HCT116 (cell line): Measurements from ENCODE around the gene CNTN5. TPM values are rescaled to one million over a fixed set of nuclear protein-coding genes. Genes with fewer than 3 reads are reported as not detected.

Experiments
- ATAC-seq: fragments of 200-7000 bp; cut with Tn5 transposase; 2 replicates; pipeline ENCODE4 v1.9.1; 2020; ENCODE audit warnings: mild to moderate bottlenecking, moderate library complexity
- BruUV-seq: library from RNA; stranded (reverse); fragments of 400-500 nt; replicated peaks from 2 replicates; lab custom pipeline; 2021; lab: Mats Ljungman, UMichigan
- CTCF ChIA-PET: fragments of 300-600 bp; sonication (Branson Sonifier 250); formaldehyde crosslinking; loops from one replicate; lab custom pipeline; 2021; ENCODE audit warnings: antibody characterized with exemption; lab: Charles Lee
- POLR2A ChIA-PET: fragments of 300-600, 350-600 bp; sonication (Branson Sonifier 250); formaldehyde crosslinking; loops from one replicate; lab custom pipeline; 2021; ENCODE audit warnings: antibody characterized with exemption; lab: Charles Lee
- RAD21 ChIA-PET, 2 experiments: fragments of 300-600 bp; sonication (Branson Sonifier 250); formaldehyde crosslinking; loops; one replicate each; lab custom pipeline; 2023; ENCODE audit warnings: low total read pairs in 2 of 2; ENCODE audit not compliant: uncharacterized antibody in 2 of 2, unreplicated experiment in 2 of 2, low non-redundant PET in 1 of 2; lab: Charles Lee
- DNase-seq: peaks from one replicate; pipeline ENCODE4 v3.0.0-alpha.2; 2010; ENCODE audit warnings: low read depth, low spot score
- H2AFZ ChIP-seq: fragments of 200-600 bp; shearing (Covaris generic), sonication (generic); 2 replicates; pipeline ENCODE4 v1.6.1; 2017; ENCODE audit warnings: low read depth, mixed run types, mixed read lengths, antibody characterized with exemption, low read length; ENCODE audit not compliant: poor library complexity, severe bottlenecking
- H3K27ac ChIP-seq: 2 replicates; pipeline ENCODE4 v1.5.1; 2012; ENCODE audit warnings: low read depth, low read length
- H3K27me3 ChIP-seq: fragments of 200-600 bp; sonication (generic); 2 replicates; pipeline ENCODE4 v1.6.1; 2016; ENCODE audit warnings: mixed run types, low read length, mixed read lengths; ENCODE audit not compliant: insufficient read depth
- H3K36me3 ChIP-seq, 2 experiments: fragments of 200-500 bp in 1 of 2; fragments of 200-600 bp in 1 of 2; sonication (Bioruptor generic) in 1 of 2; sonication (generic) in 1 of 2; 2 replicates each; pipeline versions ENCODE4 v1.5.1 to v1.6.1; 2014 to 2016; ENCODE audit warnings: low read length in 2 of 2, inconsistent platforms in 1 of 2, mixed read lengths in 1 of 2, mixed run types in 1 of 2; ENCODE audit not compliant: insufficient read depth in 2 of 2, control insufficient read depth in 1 of 2
- H3K4me1 ChIP-seq, 2 experiments: fragments of 200-600 bp in 1 of 2; sonication (generic) in 1 of 2; 2 replicates each; pipeline versions ENCODE4 v1.5.1 to v1.6.1; 2012 to 2017; ENCODE audit warnings: low read length in 2 of 2, inconsistent platforms in 1 of 2, mild to moderate bottlenecking in 1 of 2, mixed read lengths in 1 of 2, mixed run types in 1 of 2, moderate library complexity in 1 of 2; ENCODE audit not compliant: insufficient read depth in 2 of 2, control insufficient read depth in 1 of 2
- H3K4me2 ChIP-seq: fragments of 200-600 bp; sonication (generic); 2 replicates; pipeline ENCODE4 v1.6.1; 2017; ENCODE audit warnings: mixed run types, low read length, mixed read lengths
- H3K4me3 ChIP-seq, 2 experiments: fragments of 200-600 bp in 1 of 2; sonication (generic) in 1 of 2; replicated peaks in 1 of 2; 2 replicates each; pipeline ENCODE4 v1.5.1; 2011 to 2016; ENCODE audit warnings: low read length in 2 of 2, control low read depth in 1 of 2, low read depth in 1 of 2, mild to moderate bottlenecking in 1 of 2, mixed read lengths in 1 of 2, mixed run types in 1 of 2
- H3K79me2 ChIP-seq: fragments of 200-600 bp; sonication (generic); 2 replicates; pipeline ENCODE4 v1.6.1; 2017; ENCODE audit warnings: mild to moderate bottlenecking, mixed run types, low read length, moderate library complexity, mixed read lengths; ENCODE audit not compliant: insufficient read depth
- H3K9ac ChIP-seq: fragments of 200-600 bp; sonication (generic); 2 replicates; pipeline ENCODE4 v1.6.1; 2016; ENCODE audit warnings: low read length, mixed read lengths
- H3K9me2 ChIP-seq: fragments of 200-600 bp; sonication (generic), shearing (Covaris generic); 2 replicates; pipeline ENCODE4 v1.6.1; 2017; ENCODE audit warnings: mixed run types, mild to moderate bottlenecking, moderate library complexity; ENCODE audit not compliant: insufficient read depth
- H3K9me3 ChIP-seq, 2 experiments: fragments of 200-500 bp in 1 of 2; fragments of 200-600 bp in 1 of 2; sonication (Bioruptor generic) in 1 of 2; sonication (generic) in 1 of 2; 2 replicates each; pipeline ENCODE4 v1.6.1; 2014 to 2017; ENCODE audit warnings: low read length in 2 of 2, mixed read lengths in 2 of 2, inconsistent platforms in 1 of 2, low read depth in 1 of 2, mild to moderate bottlenecking in 1 of 2, mixed run types in 1 of 2, moderate library complexity in 1 of 2; ENCODE audit not compliant: control insufficient read depth in 1 of 2, insufficient read depth in 1 of 2
- H4K20me1 ChIP-seq: fragments of 200-600 bp; sonication (generic), shearing (Covaris generic); 2 replicates; pipeline ENCODE4 v1.6.1; 2017; ENCODE audit warnings: mixed run types, mild to moderate bottlenecking, moderate library complexity; ENCODE audit not compliant: insufficient read depth
- EGR1 ChIP-seq: IDR thresholded peaks from 2 replicates; pipeline ENCODE4 v1.6.1; 2012; ENCODE audit warnings: low read depth
- FOSL1 ChIP-seq: IDR thresholded peaks from 2 replicates; pipeline ENCODE4 v1.6.1; 2012; ENCODE audit warnings: low read depth
- RAD21 ChIP-seq: IDR thresholded peaks from 2 replicates; pipeline ENCODE4 v1.6.1; 2012; ENCODE audit warnings: low read depth, mild to moderate bottlenecking
- REST ChIP-seq: IDR thresholded peaks from 2 replicates; pipeline ENCODE4 v1.6.1; 2012; ENCODE audit warnings: low read depth
- SP1 ChIP-seq: IDR thresholded peaks from 2 replicates; pipeline ENCODE4 v1.6.1; 2012; ENCODE audit warnings: low read depth
- TCF7L2 ChIP-seq: IDR thresholded peaks from 2 replicates; pipeline ENCODE4 v1.7.0; 2011; ENCODE audit warnings: borderline replicate concordance, inconsistent platforms; ENCODE audit not compliant: insufficient read depth, insufficient read length; ENCODE audit errors: extremely low read depth
- ZBTB33 ChIP-seq: IDR thresholded peaks from 2 replicates; pipeline ENCODE4 v1.6.1; 2011; ENCODE audit warnings: mild to moderate bottlenecking, low read length, moderate library complexity; ENCODE audit not compliant: insufficient replicate concordance; ENCODE audit errors: extremely low read depth
- ZFX ChIP-seq: fragments of 450-650 bp; IDR thresholded peaks from 2 replicates; pipeline ENCODE4 v1.6.1; 2017
- intact Hi-C: fragments of 100-400 bp; cut with micrococcal nuclease; formaldehyde crosslinking; loops from 2 replicates; pipeline ENCODE4 v1.10.0; 2022
- total RNA-seq: library from RNA; stranded (reverse); gene quantifications from one replicate; pipeline ENCODE4 v1.2.1, GENCODE V29; 2021; ENCODE audit not compliant: unreplicated experiment
- TF ChIP-seq, protein P1 (sequence below), 3 experiments: fragments of 200-600 bp in 1 of 3; sonication (generic) in 1 of 3; IDR thresholded peaks in 2 of 3; conservative IDR thresholded peaks in 1 of 3; 2 replicates each; pipeline ENCODE4 v1.5.1; 2012 to 2017; ENCODE audit warnings: low read depth in 2 of 3, low read length in 2 of 3, antibody characterized with exemption in 1 of 3, borderline replicate concordance in 1 of 3, control low read depth in 1 of 3, mild to moderate bottlenecking in 1 of 3, mixed read lengths in 1 of 3, mixed run types in 1 of 3, moderate library complexity in 1 of 3; ENCODE audit not compliant: insufficient read depth in 1 of 3

Gene CNTN5
- total RNA-seq, 1 experiment from 2014 or later: not detected

DNA sequence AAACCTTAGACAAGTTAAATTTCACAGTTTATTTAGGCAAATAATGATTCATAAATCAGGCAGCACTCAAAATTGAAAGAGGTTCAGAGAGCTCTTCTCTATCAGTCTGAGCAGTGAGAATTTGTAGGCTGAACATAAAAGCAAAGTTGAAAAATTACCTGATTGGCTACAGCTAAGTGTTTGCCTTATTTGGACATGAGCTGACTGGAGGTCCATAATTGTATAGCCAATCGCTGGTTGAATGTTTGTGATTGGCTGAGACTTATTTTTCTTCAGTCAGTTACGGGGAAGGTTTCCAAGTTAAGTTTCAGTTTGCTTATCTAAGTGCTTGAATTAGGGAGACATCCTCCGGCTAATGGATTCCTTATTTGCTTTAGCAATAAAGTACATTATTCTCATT, 527.5 kb downstream of the CNTN5 start (continued):
- TF ChIP-seq REST: no peak
- TF ChIP-seq RAD21: no peak
- no peak for TF ChIP-seq ZFX
- TF ChIP-seq, all 23 proteins: peak for 0

DNA sequence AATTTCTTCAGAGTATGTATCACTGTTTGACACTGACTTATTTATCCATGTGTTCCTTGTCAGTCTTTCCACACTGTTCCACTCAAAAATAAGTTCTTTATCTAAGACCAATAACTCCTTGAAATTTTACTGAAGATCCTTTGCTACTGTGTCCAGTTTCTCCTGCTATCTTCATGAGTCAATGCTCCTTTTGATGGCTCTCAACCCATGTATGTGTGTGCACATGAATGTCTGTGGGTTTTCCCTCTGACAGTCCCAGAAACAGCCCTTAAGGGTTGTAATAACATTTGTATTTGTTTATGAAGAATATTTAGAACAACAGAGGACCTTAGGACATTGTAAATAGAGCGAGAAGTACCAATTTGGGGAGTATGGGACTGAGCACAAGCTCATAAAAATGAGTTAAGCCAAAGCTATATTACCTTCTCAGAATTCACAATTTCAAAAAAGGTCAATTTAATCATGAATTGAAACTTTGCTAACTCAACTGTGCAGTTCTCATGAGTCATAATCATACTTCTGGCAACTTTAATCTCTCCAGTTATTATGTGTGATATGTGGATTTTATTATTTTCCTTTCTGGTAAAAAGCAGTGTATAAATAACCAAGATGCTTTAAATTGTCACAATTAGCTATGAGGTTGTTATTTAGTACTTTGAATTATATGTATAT, 533.6 kb downstream of the CNTN5 start:
- no peaks in the 10 kb centered on the region for H3K9me2 ChIP-seq
- no peaks in the 10 kb centered on the region; the same call in 1 of the 2 replicates for H4K20me1 ChIP-seq
- ChIA-PET CTCF (no interaction called here), POLR2A (no interaction called here)
- H3K9ac ChIP-seq: no peak overlapping the region
- intact Hi-C loops: no loop called here
- ATAC-seq: no peak
- H3K9me3 ChIP-seq: peaks cover 0 to 12% of the 10 kb centered on the region in 2 experiments; a peak in 2 of 4 replicates
- no peak overlapping the region for H2AFZ ChIP-seq
- no peaks in the 10 kb centered on the region; a peak in 1 of 4 replicates for H3K36me3 ChIP-seq
- no peak overlapping the region for H3K27ac ChIP-seq
- H3K4me3 ChIP-seq: no peak overlapping the region
- no peaks in the 10 kb centered on the region for H3K27me3 ChIP-seq
- TF ChIP-seq EGR1: no peak
- TF ChIP-seq SP1: no peak
- no peak for TF ChIP-seq FOSL1
- TF ChIP-seq, protein P1, sequence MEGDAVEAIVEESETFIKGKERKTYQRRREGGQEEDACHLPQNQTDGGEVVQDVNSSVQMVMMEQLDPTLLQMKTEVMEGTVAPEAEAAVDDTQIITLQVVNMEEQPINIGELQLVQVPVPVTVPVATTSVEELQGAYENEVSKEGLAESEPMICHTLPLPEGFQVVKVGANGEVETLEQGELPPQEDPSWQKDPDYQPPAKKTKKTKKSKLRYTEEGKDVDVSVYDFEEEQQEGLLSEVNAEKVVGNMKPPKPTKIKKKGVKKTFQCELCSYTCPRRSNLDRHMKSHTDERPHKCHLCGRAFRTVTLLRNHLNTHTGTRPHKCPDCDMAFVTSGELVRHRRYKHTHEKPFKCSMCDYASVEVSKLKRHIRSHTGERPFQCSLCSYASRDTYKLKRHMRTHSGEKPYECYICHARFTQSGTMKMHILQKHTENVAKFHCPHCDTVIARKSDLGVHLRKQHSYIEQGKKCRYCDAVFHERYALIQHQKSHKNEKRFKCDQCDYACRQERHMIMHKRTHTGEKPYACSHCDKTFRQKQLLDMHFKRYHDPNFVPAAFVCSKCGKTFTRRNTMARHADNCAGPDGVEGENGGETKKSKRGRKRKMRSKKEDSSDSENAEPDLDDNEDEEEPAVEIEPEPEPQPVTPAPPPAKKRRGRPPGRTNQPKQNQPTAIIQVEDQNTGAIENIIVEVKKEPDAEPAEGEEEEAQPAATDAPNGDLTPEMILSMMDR (IDR thresholded peaks at IDR 0.05 in 2 of 3, conservative IDR thresholded peaks at IDR 0.05 in 1 of 3; ENCODE audit: borderline replicate concordance in 1 of 3, insufficient read depth in 1 of 3, low read depth in 2 of 3, low read length in 2 of 3): no peak
- TF ChIP-seq ZBTB33: no peak
- no peak for TF ChIP-seq REST
- no peak for TF ChIP-seq TCF7L2
- TF ChIP-seq, all 23 proteins: peak for 0
- Histone ChIP-seq H3K79me2 (no peaks in the 10 kb centered on the region), H3K4me2 (no peak overlapping the region), H3K4me1 (no peaks in the 10 kb centered on the region)
- no peak for DNase-seq
- RAD21 ChIA-PET: no interaction called here
- no TSS peak for BruUV-seq
